HCT116 (cell line): Measurements from ENCODE around the gene DDRGK1. TPM values are rescaled to one million over a fixed set of nuclear protein-coding genes. Genes with fewer than 3 reads are reported as not detected.

Experiments used
- ATAC-seq: fragments of 200-7000 bp; cut with Tn5 transposase; 2 replicates; pipeline ENCODE4 v1.9.1; 2020; ENCODE audit warnings: mild to moderate bottlenecking, moderate library complexity
- BruUV-seq: library from RNA; stranded (reverse); fragments of 400-500 nt; replicated peaks from 2 replicates; lab custom pipeline; 2021; lab: Mats Ljungman, UMichigan
- CTCF ChIA-PET: fragments of 300-600 bp; sonication (Branson Sonifier 250); formaldehyde crosslinking; loops from one replicate; lab custom pipeline; 2021; ENCODE audit warnings: antibody characterized with exemption; lab: Charles Lee
- POLR2A ChIA-PET: fragments of 300-600, 350-600 bp; sonication (Branson Sonifier 250); formaldehyde crosslinking; loops from one replicate; lab custom pipeline; 2021; ENCODE audit warnings: antibody characterized with exemption; lab: Charles Lee
- RAD21 ChIA-PET, 2 experiments: fragments of 300-600 bp; sonication (Branson Sonifier 250); formaldehyde crosslinking; loops; one replicate each; lab custom pipeline; 2023; ENCODE audit warnings: low total read pairs in 2 of 2; ENCODE audit not compliant: uncharacterized antibody in 2 of 2, unreplicated experiment in 2 of 2, low non-redundant PET in 1 of 2; lab: Charles Lee
- DNase-seq: peaks from one replicate; pipeline ENCODE4 v3.0.0-alpha.2; 2010; ENCODE audit warnings: low read depth, low spot score
- H2AFZ ChIP-seq: fragments of 200-600 bp; shearing (Covaris generic), sonication (generic); 2 replicates; pipeline ENCODE4 v1.6.1; 2017; ENCODE audit warnings: low read depth, mixed run types, mixed read lengths, antibody characterized with exemption, low read length; ENCODE audit not compliant: poor library complexity, severe bottlenecking
- H3K27ac ChIP-seq: 2 replicates; pipeline ENCODE4 v1.5.1; 2012; ENCODE audit warnings: low read depth, low read length
- H3K27me3 ChIP-seq: fragments of 200-600 bp; sonication (generic); 2 replicates; pipeline ENCODE4 v1.6.1; 2016; ENCODE audit warnings: mixed run types, low read length, mixed read lengths; ENCODE audit not compliant: insufficient read depth
- H3K36me3 ChIP-seq, 2 experiments: fragments of 200-500 bp in 1 of 2; fragments of 200-600 bp in 1 of 2; sonication (Bioruptor generic) in 1 of 2; sonication (generic) in 1 of 2; 2 replicates each; pipeline versions ENCODE4 v1.5.1 to v1.6.1; 2014 to 2016; ENCODE audit warnings: low read length in 2 of 2, inconsistent platforms in 1 of 2, mixed read lengths in 1 of 2, mixed run types in 1 of 2; ENCODE audit not compliant: insufficient read depth in 2 of 2, control insufficient read depth in 1 of 2
- H3K4me1 ChIP-seq, 2 experiments: fragments of 200-600 bp in 1 of 2; sonication (generic) in 1 of 2; 2 replicates each; pipeline versions ENCODE4 v1.5.1 to v1.6.1; 2012 to 2017; ENCODE audit warnings: low read length in 2 of 2, inconsistent platforms in 1 of 2, mild to moderate bottlenecking in 1 of 2, mixed read lengths in 1 of 2, mixed run types in 1 of 2, moderate library complexity in 1 of 2; ENCODE audit not compliant: insufficient read depth in 2 of 2, control insufficient read depth in 1 of 2
- H3K4me2 ChIP-seq: fragments of 200-600 bp; sonication (generic); 2 replicates; pipeline ENCODE4 v1.6.1; 2017; ENCODE audit warnings: mixed run types, low read length, mixed read lengths
- H3K4me3 ChIP-seq, 2 experiments: fragments of 200-600 bp in 1 of 2; sonication (generic) in 1 of 2; replicated peaks in 1 of 2; 2 replicates each; pipeline ENCODE4 v1.5.1; 2011 to 2016; ENCODE audit warnings: low read length in 2 of 2, control low read depth in 1 of 2, low read depth in 1 of 2, mild to moderate bottlenecking in 1 of 2, mixed read lengths in 1 of 2, mixed run types in 1 of 2
- H3K79me2 ChIP-seq: fragments of 200-600 bp; sonication (generic); 2 replicates; pipeline ENCODE4 v1.6.1; 2017; ENCODE audit warnings: mild to moderate bottlenecking, mixed run types, low read length, moderate library complexity, mixed read lengths; ENCODE audit not compliant: insufficient read depth
- H3K9ac ChIP-seq: fragments of 200-600 bp; sonication (generic); 2 replicates; pipeline ENCODE4 v1.6.1; 2016; ENCODE audit warnings: low read length, mixed read lengths
- H3K9me2 ChIP-seq: fragments of 200-600 bp; sonication (generic), shearing (Covaris generic); 2 replicates; pipeline ENCODE4 v1.6.1; 2017; ENCODE audit warnings: mixed run types, mild to moderate bottlenecking, moderate library complexity; ENCODE audit not compliant: insufficient read depth
- H3K9me3 ChIP-seq, 2 experiments: fragments of 200-500 bp in 1 of 2; fragments of 200-600 bp in 1 of 2; sonication (Bioruptor generic) in 1 of 2; sonication (generic) in 1 of 2; 2 replicates each; pipeline ENCODE4 v1.6.1; 2014 to 2017; ENCODE audit warnings: low read length in 2 of 2, mixed read lengths in 2 of 2, inconsistent platforms in 1 of 2, low read depth in 1 of 2, mild to moderate bottlenecking in 1 of 2, mixed run types in 1 of 2, moderate library complexity in 1 of 2; ENCODE audit not compliant: control insufficient read depth in 1 of 2, insufficient read depth in 1 of 2
- H4K20me1 ChIP-seq: fragments of 200-600 bp; sonication (generic), shearing (Covaris generic); 2 replicates; pipeline ENCODE4 v1.6.1; 2017; ENCODE audit warnings: mixed run types, mild to moderate bottlenecking, moderate library complexity; ENCODE audit not compliant: insufficient read depth
- CEBPB ChIP-seq: IDR thresholded peaks from 2 replicates; pipeline ENCODE4 v1.6.1; 2012; ENCODE audit warnings: low read depth
- ELF1 ChIP-seq: IDR thresholded peaks from 2 replicates; pipeline ENCODE4 v1.6.1; 2012; ENCODE audit warnings: low read depth, borderline replicate concordance
- EZH2 ChIP-seq: fragments of 200-600 bp; sonication (generic); IDR thresholded peaks from 2 replicates; pipeline ENCODE4 v1.6.1; 2017; ENCODE audit warnings: antibody characterized with exemption, mixed run types
- JUND ChIP-seq: IDR thresholded peaks from 2 replicates; pipeline ENCODE4 v1.6.1; 2012
- POLR2A ChIP-seq: IDR thresholded peaks from 2 replicates; pipeline ENCODE4 v1.7.0; 2011; ENCODE audit warnings: borderline replicate concordance; ENCODE audit not compliant: insufficient read depth, insufficient read length; ENCODE audit errors: extremely low read depth
- RAD21 ChIP-seq: IDR thresholded peaks from 2 replicates; pipeline ENCODE4 v1.6.1; 2012; ENCODE audit warnings: low read depth, mild to moderate bottlenecking
- REST ChIP-seq: IDR thresholded peaks from 2 replicates; pipeline ENCODE4 v1.6.1; 2012; ENCODE audit warnings: low read depth
- TCF7L2 ChIP-seq: IDR thresholded peaks from 2 replicates; pipeline ENCODE4 v1.7.0; 2011; ENCODE audit warnings: borderline replicate concordance, inconsistent platforms; ENCODE audit not compliant: insufficient read depth, insufficient read length; ENCODE audit errors: extremely low read depth
- ZBTB33 ChIP-seq: IDR thresholded peaks from 2 replicates; pipeline ENCODE4 v1.6.1; 2011; ENCODE audit warnings: mild to moderate bottlenecking, low read length, moderate library complexity; ENCODE audit not compliant: insufficient replicate concordance; ENCODE audit errors: extremely low read depth
- intact Hi-C: fragments of 100-400 bp; cut with micrococcal nuclease; formaldehyde crosslinking; loops from 2 replicates; pipeline ENCODE4 v1.10.0; 2022
- total RNA-seq: library from RNA; stranded (reverse); gene quantifications from one replicate; pipeline ENCODE4 v1.2.1, GENCODE V29; 2021; ENCODE audit not compliant: unreplicated experiment

The DDRGK1 gene
- total RNA-seq, 1 experiment from 2014 or later = 45.8 TPM

DNA sequence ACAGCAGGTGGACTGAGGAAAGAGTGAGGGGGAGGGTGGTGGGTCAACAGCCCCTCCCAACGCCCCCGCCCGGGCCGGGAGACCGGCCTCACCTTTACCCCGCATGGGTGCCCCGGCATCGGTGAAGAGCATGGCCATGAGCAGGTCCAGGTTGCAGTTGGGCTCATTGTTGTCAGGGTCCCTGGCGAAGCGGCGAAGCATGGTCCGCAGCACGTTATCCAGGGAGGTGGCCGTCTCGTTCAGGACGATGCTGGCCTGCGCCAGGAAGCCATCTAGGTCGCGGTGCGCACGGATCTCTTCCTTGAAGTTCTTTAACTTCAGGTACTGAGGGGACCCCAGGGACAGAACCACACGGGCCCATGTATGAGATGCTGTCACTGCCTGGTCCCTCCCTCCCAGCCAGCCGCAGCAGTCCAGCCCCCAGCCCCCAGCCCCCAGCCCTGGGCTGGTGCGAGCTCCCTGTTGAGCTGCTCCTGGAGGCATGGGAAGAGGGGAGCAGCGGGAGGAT lies 29.6 kb upstream of the DDRGK1 start:
- CTCF ChIA-PET = no interaction called here
- Histone ChIP-seq H3K9me2 (no peaks in the 10 kb centered on the region), H3K27ac (no peak overlapping the region), H3K36me3 (peaks cover 0 to 6% of the 10 kb centered on the region in 2 experiments; a peak in 2 of 4 replicates), H2AFZ (no peak overlapping the region), H3K4me2 (no peak overlapping the region), H3K4me1 (peaks cover 23 to 31% of the 10 kb centered on the region in 2 experiments), H4K20me1 (no peaks in the 10 kb centered on the region), H3K27me3 (no peaks in the 10 kb centered on the region), H3K9me3 (no peaks in the 10 kb centered on the region), H3K4me3 (no peak overlapping the region), H3K9ac (no peak overlapping the region), H3K79me2 (no peaks in the 10 kb centered on the region)
- no TSS peak for BruUV-seq
- POLR2A ChIA-PET = no interaction called here
- ATAC-seq (no peak), DNase-seq (no peak)
- TF ChIP-seq CEBPB (no peak), POLR2A (no peak), EZH2 (no peak), ELF1 (no peak)
- RAD21 ChIA-PET = no interaction called here
- intact Hi-C loops = no loop called here

GRCh38 chr20:3233131-3233990 lies 28.9 kb upstream of the DDRGK1 start:
- RAD21 ChIA-PET = no interaction called here
- Histone ChIP-seq H3K4me2 (no peak overlapping the region), H3K79me2 (no peaks in the 10 kb centered on the region), H3K4me3 (no peak overlapping the region), H3K9me2 (no peaks in the 10 kb centered on the region), H3K9ac (no peak overlapping the region), H3K9me3 (no peaks in the 10 kb centered on the region), H3K4me1 (peaks cover 23 to 31% of the 10 kb centered on the region in 2 experiments), H2AFZ (no peak overlapping the region), H3K36me3 (peaks cover 0 to 6% of the 10 kb centered on the region in 2 experiments; a peak in 2 of 4 replicates), H3K27me3 (no peaks in the 10 kb centered on the region), H3K27ac (no peak overlapping the region), H4K20me1 (no peaks in the 10 kb centered on the region)
- no peak for TF ChIP-seq RAD21
- no peak for TF ChIP-seq TCF7L2
- no peak for TF ChIP-seq ZBTB33
- TF ChIP-seq REST = no peak
- TF ChIP-seq JUND = no peak
- intact Hi-C loops = no loop called here
- POLR2A ChIA-PET = no interaction called here
- BruUV-seq = no TSS peak
- CTCF ChIA-PET = no interaction called here
- ATAC-seq (no peak), DNase-seq (no peak)
